K562 (cell line): Measurements from ENCODE around the gene MITF. TPM values are rescaled to one million over a fixed set of nuclear protein-coding genes. Genes with fewer than 3 reads are reported as not detected.

ENCODE experiments used
- BRD9 ChIP-seq: fragments of 450-650 bp; IDR thresholded peaks from 2 replicates; pipeline ENCODE4 v1.6.1; 2018; ENCODE audit warnings: low read depth; ENCODE audit not compliant: partially characterized antibody
- BRF1 ChIP-seq: IDR thresholded peaks from 3 replicates; pipeline ENCODE4 v1.6.1; 2011; ENCODE audit warnings: borderline replicate concordance, mild to moderate bottlenecking; ENCODE audit not compliant: insufficient read length; ENCODE audit errors: extremely low read depth
- CCNT2 ChIP-seq: IDR thresholded peaks from 2 replicates; pipeline ENCODE4 v1.6.1; 2011; ENCODE audit warnings: borderline replicate concordance, low read depth, mild to moderate bottlenecking, moderate library complexity, mixed read lengths, low read length; ENCODE audit not compliant: insufficient read length; ENCODE audit errors: extremely low read depth
- CHAMP1 ChIP-seq: fragments of 450-650 bp; IDR thresholded peaks from 2 replicates; pipeline ENCODE4 v1.6.1; 2016; ENCODE audit warnings: mild to moderate bottlenecking
- CTBP1 ChIP-seq: fragments of 450-650 bp; IDR thresholded peaks from 2 replicates; pipeline ENCODE4 v1.6.1; 2016; ENCODE audit warnings: borderline replicate concordance
- EHMT2 ChIP-seq: fragments of 450-650 bp; IDR thresholded peaks from 2 replicates; pipeline ENCODE4 v1.6.1; 2018; ENCODE audit warnings: antibody characterized with exemption
- ERF ChIP-seq: fragments of 450-650 bp; formaldehyde crosslinking; IDR thresholded peaks from 2 replicates; pipeline ENCODE4 v1.4.0; 2020; ENCODE audit warnings: mild to moderate bottlenecking, mixed read lengths
- FUS ChIP-seq: fragments of 200-400 bp; formaldehyde crosslinking; optimal IDR thresholded peaks from 2 replicates; pipeline ENCODE3; 2017; ENCODE audit warnings: low read depth, low read length
- HEY1 ChIP-seq: fragments of 250-450 bp; sonication (Bioruptor Pico); IDR thresholded peaks from 2 replicates; pipeline ENCODE4 v1.5.0; 2020; ENCODE audit warnings: mild to moderate bottlenecking, moderate library complexity, borderline replicate concordance
- HOXB6 ChIP-seq: fragments of 250-450 bp; sonication (Bioruptor Pico); IDR thresholded peaks from 2 replicates; pipeline ENCODE4 v1.5.1; 2022; ENCODE audit warnings: mild to moderate bottlenecking, borderline replicate concordance
- MAFK ChIP-seq: IDR thresholded peaks from 2 replicates; pipeline ENCODE4 v1.6.1; 2011; ENCODE audit warnings: low read length, improper control_type of control experiment
- MEF2A ChIP-seq: IDR thresholded peaks from 2 replicates; pipeline ENCODE4 v1.6.1; 2011; ENCODE audit warnings: low read depth, mild to moderate bottlenecking, low read length, moderate library complexity; ENCODE audit not compliant: control insufficient read depth
- POLR2H ChIP-seq: IDR thresholded peaks from 2 replicates; pipeline ENCODE4 v1.6.1; 2016; ENCODE audit warnings: missing genetic modification characterization, low read depth, mild to moderate bottlenecking, control low read depth, missing compliant biosample characterization, moderate library complexity
- YBX1 ChIP-seq: fragments of 450-650 bp; IDR thresholded peaks from 2 replicates; pipeline ENCODE4 v1.7.1; 2016; ENCODE audit warnings: mild to moderate bottlenecking
- ZBTB40 ChIP-seq, 2 experiments: fragments of 450-650 bp in 1 of 2; sonication (generic) in 1 of 2; formaldehyde crosslinking in 1 of 2; IDR thresholded peaks; 2 replicates each; pipeline versions ENCODE4 v1.7.1 to v1.9.0; 2016 to 2022; ENCODE audit warnings: inconsistent platforms in 1 of 2, mild to moderate bottlenecking in 1 of 2, missing genetic modification reagents in 1 of 2
- ZNF75A ChIP-seq: fragments of 450-650 bp; formaldehyde crosslinking; IDR thresholded peaks from 2 replicates; pipeline ENCODE4 v1.4.0; 2020; ENCODE audit warnings: mild to moderate bottlenecking
- ZNF76 ChIP-seq: fragments of 250-450 bp; sonication (Bioruptor Pico); IDR thresholded peaks from 2 replicates; pipeline ENCODE4 v1.4.0; 2020; ENCODE audit warnings: mild to moderate bottlenecking, moderate library complexity, borderline replicate concordance
- polyA plus RNA-seq, 8 experiments: library from polyadenylated mRNA; depleted of rRNA in 4 of 8; stranded (reverse) in 5 of 8; unstranded in 3 of 8; fragments of >200 nt; fragmentation: Nextera tagmentation in 2 of 8; fragmentation: Illumina TruSeq in 1 of 8; extraction: Ambion mirVana in 2 of 8; extraction: Trizol in 1 of 8; gene quantifications; 2 replicates each; pipeline versions ENCODE4 v1.2.1 to v1.2.3, GENCODE V29; 2011 to 2014; ENCODE audit warnings: inconsistent platforms in 1 of 8, missing spikeins in 1 of 8
- total RNA-seq, 7 experiments: library from RNA; depleted of rRNA in 6 of 7; stranded (reverse); fragments of >200 nt in 6 of 7; fragmentation: Illumina TruSeq in 2 of 7; extraction: Trizol in 2 of 7; gene quantifications; 2 replicates each; pipeline versions ENCODE4 v1.2.1 to v1.2.3, GENCODE V29; 2011 to 2021; ENCODE audit warnings: low replicate concordance in 1 of 7

Gene MITF
- total and polyA plus RNA-seq, 9 of the 15 experiments (the other 6 are each of a cell fraction or from before 2014, with no cell fraction given), result 5.6 to 14.9 (median 11.1) TPM

GRCh38 chr3:69724722-69725435 lies 14.4 kb upstream of the MITF start (continued):
- no peak for TF ChIP-seq ZBTB40 (IDR thresholded peaks at IDR 0.05)
- no peak for TF ChIP-seq ZBTB40 (CRISPR knock-in tag; IDR thresholded peaks at IDR 0.05)
- TF ChIP-seq BRF1, result no peak
- peak; percentile 82 for TF ChIP-seq CTBP1
- no peak for TF ChIP-seq ZNF75A (CRISPR knock-in tag)
- TF ChIP-seq BRD9, result no peak
- TF ChIP-seq YBX1, result no peak
- no peak for TF ChIP-seq HOXB6 (CRISPR knock-in tag)
- TF ChIP-seq MEF2A, result peak; percentile 75
- no peak for TF ChIP-seq ZNF76 (CRISPR knock-in tag)
- no peak for TF ChIP-seq ERF (CRISPR knock-in tag)
- no peak for TF ChIP-seq HEY1 (CRISPR knock-in tag)
- no peak for TF ChIP-seq EHMT2
- TF ChIP-seq CCNT2, result peak; percentile 96
- TF ChIP-seq MAFK, result peak; percentile 76
- TF ChIP-seq CHAMP1, result no peak; the same call in 1 of the 2 replicates
- TF ChIP-seq FUS, result no peak
- no peak for TF ChIP-seq POLR2H (tag)
